GM21717 (cell line): Measurements from ENCODE around the gene C5orf52.

ENCODE experiments used
- ATAC-seq: cut with Tn5 transposase; IDR thresholded peaks from one replicate; pipeline ENCODE4 v1.9.1; 2021; ENCODE audit warnings: mild to moderate bottlenecking, moderate library complexity; ENCODE audit not compliant: unreplicated experiment

C5orf52 gene

DNA sequence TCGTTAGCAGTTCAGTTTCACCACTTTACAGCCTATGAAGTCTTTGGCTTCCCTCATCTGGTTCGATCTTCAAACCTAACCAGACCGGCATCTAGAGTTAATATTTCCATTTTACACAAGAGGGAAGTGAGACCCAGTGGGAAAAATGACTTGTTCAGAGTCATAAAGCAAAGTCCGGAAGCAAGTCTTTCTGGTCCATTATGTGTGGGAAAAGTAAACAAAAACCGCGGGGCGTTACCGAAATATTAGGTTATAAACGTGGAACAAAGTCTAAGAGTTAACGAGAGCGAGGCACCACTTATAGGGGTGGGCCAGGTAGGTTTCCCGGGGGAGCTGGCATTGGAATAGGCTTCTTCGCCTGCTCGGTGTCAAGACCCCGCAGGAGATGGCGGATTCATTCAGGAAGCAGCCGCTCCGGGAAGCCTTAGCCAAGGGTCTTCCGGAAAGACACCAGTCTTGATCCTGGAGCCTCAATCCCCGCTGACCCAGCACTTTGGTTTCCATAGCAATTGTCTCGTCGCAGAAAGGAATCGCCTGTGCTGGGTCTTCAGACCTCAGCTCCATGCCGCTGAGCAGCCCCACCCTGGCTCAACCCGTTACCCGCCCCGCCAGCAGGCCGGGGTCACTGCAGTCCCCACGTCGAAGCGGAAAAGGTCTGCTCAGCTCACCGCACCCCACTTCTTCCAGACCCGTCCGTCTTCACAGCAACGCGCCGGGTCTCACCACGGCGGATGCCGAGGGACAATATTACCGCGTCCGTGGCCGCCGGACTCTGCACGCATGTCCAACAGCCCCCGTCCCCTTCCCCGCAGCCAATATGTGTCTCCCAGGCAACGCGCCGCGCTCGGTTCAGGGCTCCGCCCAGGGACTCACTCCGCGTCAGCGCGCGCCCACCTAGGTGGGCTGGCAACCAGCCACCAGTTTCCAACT lies at the start of gene C5orf52:
C5orf52 (plus strand) TSS at position 872 of the 930 bp plus-strand sequence. CDS start 82 bp downstream, outside the sequence.
- peak; percentile 52 for ATAC-seq

- ATAC-seq, result no peak
Measured at GRCh38 chr5:157624144-157624543, 47.2 kb upstream of the C5orf52 start.

DNA sequence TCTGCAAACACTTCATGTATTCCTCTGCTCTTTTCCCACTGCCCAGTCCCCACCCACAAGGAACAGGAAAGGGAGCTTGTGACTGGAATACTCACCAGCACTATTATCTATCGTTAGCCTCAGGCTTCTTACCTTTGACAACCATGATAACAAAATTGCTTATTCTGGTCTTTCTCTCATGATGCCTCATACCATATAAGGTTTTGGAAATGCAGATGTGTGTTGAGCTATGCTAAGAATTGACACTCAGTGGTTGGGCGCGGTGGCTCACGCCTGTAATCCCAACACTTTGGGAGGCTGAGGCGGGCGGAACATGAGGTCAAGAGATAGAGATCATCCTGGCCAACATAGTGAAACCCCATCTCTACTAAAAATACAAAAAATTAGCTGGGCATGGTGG lies 44.5 kb upstream of the C5orf52 start:
- ATAC-seq, result no peak

- ATAC-seq, result no peak
Measured at GRCh38 chr5:157630341-157630740, 41.0 kb upstream of the C5orf52 start.

DNA sequence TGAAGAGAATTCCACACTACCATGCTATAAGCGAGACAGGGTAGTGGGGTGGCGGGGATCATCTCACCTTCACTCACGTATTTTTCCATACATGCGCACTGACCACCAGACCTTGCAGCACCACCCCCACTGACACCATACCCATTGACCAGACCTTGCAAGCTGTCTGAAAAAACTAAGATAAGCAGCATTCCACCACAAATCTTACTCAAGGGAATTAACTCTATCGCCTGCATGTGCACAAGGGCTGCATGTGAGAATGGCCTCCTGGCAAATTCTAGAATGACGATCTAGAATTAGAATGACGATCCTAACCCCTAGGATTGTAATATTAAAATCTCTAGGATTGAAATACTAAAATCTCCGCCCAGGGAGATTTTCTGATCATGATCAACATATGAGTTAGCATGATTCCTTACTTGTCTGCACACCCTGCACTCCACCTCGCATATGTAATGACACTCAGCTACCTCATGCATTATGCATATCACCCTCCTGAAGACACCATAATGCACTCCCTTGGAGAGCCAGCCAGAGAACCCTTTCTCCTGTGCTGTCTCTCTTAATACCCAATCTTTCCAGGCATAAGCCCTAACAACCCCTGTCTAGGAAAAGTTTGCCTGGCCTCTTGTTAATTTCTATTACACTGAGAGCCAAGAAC lies 30.8 kb upstream of the C5orf52 start:
- no peak for ATAC-seq

GRCh38 chr5:157648275-157648990 lies 22.9 kb upstream of the C5orf52 start:
- no peak for ATAC-seq

- ATAC-seq, result no peak
Measured at GRCh38 chr5:157649101-157649500, 22.2 kb upstream of the C5orf52 start.

- no peak for ATAC-seq
Measured at GRCh38 chr5:157650991-157651611, 20.2 kb upstream of the C5orf52 start.

GRCh38 chr5:157651623-157652376 lies 19.5 kb upstream of the C5orf52 start:
- no peak for ATAC-seq

GRCh38 chr5:157652377-157652692 lies 19.0 kb upstream of the C5orf52 start, which contains the start of gene SOX30:
Gene SOX30 (minus strand): TSS chr5:157652438. CDS start chr5:157652078, 360 bp downstream.
- ATAC-seq, result no peak

GRCh38 chr5:157657516-157657915 lies 13.8 kb upstream of the C5orf52 start:
- ATAC-seq, result no peak

- ATAC-seq, result no peak
Measured at GRCh38 chr5:157658893-157659292, 12.4 kb upstream of the C5orf52 start.

GRCh38 chr5:157659868-157660660 lies 11.3 kb upstream of the C5orf52 start:
- no peak for ATAC-seq

GRCh38 chr5:157665467-157666070 lies 5.8 kb upstream of the C5orf52 start:
- no peak for ATAC-seq

- no peak for ATAC-seq
Measured at GRCh38 chr5:157668356-157668755, 3.0 kb upstream of the C5orf52 start.

DNA sequence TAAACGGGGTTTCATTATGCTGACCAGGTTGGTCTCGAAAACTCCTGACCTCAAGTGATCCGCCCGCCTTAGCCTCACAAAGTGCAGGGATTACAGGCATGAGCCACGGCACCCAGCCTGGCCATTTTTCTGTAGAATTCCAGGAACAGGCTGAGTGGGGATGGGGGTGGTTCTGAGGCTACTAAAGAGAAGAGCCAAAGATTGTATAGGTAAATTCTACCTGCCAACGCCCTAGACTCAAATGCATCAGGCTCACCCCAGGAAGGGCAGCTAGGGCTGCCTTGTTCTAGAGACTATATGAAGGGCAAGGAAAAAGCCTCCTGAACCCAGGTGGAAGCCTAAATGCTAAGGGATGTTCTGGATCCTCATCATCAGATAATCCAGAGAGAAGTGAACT lies 1.6 kb upstream of the C5orf52 start:
- no peak for ATAC-seq

DNA sequence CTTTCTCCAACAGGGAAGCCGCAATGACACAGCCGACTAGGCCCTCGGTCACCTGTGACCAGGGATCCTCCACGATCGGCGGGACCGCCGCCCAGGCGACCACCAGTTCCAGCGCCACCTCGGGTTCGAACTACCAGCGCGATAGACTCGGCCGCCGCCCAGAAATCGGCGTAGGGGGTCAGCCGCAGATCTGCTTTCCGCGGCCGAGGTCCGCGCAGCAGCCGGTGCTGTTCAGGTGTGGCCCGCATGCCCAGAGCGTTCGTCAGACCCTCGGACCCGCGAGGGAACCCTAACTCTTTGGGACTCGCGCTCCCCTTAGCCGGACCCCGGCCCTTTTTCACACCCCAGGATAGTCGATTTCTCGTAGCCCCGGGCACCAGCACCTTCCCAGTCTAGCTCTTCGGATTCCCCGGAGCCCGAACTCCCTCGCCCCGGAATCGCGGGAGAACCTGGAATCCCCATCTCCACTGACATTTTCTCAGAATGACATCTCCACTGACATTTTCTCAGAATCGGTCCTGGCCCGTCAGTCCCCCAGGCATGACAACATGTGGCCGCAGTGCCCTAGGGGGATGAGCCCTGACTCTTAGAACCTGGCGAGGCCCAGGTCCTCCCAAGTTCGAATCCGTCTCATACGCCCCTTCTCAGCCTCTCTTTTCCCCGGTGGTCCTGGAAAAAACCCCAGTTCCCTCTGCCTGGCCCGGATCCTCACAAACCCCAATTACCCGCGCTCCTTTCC lies 428 bp downstream of the C5orf52 start:
- no peak for ATAC-seq

DNA sequence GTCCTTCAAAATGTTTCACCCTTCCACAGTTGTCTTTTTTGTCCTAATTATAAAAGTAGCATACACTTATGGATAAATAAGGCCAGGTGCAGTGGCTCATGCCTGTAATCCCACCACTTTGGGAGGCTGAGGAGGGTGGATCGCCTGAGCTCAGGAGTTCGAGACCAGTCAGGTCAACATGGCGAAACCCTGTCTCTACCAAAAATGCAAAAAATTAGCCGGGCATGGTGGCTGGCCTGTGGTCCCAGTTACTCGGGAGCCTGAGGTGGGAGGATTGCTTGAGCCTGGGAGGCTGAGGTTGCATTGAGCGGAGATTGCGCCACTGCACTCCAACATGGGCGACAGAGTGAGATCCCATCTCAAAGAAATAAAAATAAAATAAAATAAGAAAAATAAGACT lies 1.6 kb downstream of the C5orf52 start:
- ATAC-seq, result no peak
